ENCODE data around the gene RRM1.
"Not testable (repeated sequence)": the region's sequence is repeated elsewhere in the genome, so short reads cannot be mapped to it uniquely, and the experiment has no call there.

DNA sequence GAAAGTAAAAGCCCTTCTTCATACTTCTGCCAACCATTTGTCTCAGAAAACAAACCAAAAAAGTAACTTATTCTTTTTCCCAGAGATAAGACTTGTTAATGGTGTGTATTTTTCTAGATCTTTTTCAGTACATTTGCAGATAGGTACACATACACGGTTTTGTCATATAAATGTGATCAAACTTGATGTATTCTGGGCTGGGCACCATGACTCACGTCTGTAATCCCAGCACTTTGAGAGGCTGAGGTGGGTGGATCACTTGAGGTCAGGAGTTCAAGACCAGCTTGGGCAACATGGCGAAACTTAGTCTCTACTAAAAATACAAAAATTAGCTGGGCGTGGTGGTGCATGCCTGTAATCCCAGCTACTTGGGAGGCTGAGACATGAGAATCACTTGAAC lies 35.6 kb downstream of the RRM1 start:
- TF ChIP-seq POLR2A (IDR thresholded peaks at IDR 0.05); POLR2AphosphoS5 (IDR thresholded peaks at IDR 0.05; ENCODE audit: insufficient read depth in 1 of 2, low read depth in 1 of 2): not testable (repeated sequence)
- TF ChIP-seq, protein P1, sequence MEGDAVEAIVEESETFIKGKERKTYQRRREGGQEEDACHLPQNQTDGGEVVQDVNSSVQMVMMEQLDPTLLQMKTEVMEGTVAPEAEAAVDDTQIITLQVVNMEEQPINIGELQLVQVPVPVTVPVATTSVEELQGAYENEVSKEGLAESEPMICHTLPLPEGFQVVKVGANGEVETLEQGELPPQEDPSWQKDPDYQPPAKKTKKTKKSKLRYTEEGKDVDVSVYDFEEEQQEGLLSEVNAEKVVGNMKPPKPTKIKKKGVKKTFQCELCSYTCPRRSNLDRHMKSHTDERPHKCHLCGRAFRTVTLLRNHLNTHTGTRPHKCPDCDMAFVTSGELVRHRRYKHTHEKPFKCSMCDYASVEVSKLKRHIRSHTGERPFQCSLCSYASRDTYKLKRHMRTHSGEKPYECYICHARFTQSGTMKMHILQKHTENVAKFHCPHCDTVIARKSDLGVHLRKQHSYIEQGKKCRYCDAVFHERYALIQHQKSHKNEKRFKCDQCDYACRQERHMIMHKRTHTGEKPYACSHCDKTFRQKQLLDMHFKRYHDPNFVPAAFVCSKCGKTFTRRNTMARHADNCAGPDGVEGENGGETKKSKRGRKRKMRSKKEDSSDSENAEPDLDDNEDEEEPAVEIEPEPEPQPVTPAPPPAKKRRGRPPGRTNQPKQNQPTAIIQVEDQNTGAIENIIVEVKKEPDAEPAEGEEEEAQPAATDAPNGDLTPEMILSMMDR (IDR thresholded peaks at IDR 0.05), result not testable (repeated sequence)
